Spleen (tissue), 11 donors: Measurements from ENCODE around the gene CFAP91. TPM values are rescaled to one million over a fixed set of nuclear protein-coding genes. Genes with fewer than 3 reads are reported as not detected.
A peak's percentile ranks its signal among the peaks of the same experiment; 100 is the strongest.

ENCODE experiments used
- DNase-seq: peaks from one replicate; pipeline ENCODE4 v3.0.0-alpha.2; 2020
- H3K27ac ChIP-seq, 8 donors: fragments of 200-600 bp; sonication (generic) in 7 of 8; 1 replicate in 4 of 8; 2 replicates in 4 of 8; pipeline versions ENCODE4 v1.5.0 to v1.8.0; 2016 to 2021; ENCODE audit warnings: inconsistent platforms in 4 of 8, mild to moderate bottlenecking in 4 of 8, moderate library complexity in 1 of 8
- H3K27me3 ChIP-seq, 7 donors: fragments of 200-600 bp; sonication (generic) in 6 of 7; replicated peaks in 1 of 7; 1 replicate in 4 of 7; 2 replicates in 3 of 7; pipeline versions ENCODE4 v1.5.0 to v1.8.0; 2016 to 2021; ENCODE audit warnings: inconsistent platforms in 3 of 7, mild to moderate bottlenecking in 1 of 7
- H3K36me3 ChIP-seq, 6 donors: fragments of 200-600 bp; sonication (generic) in 5 of 6; 1 replicate in 4 of 6; 2 replicates in 2 of 6; pipeline versions ENCODE4 v1.5.0 to v1.8.0; 2016 to 2021; ENCODE audit warnings: inconsistent platforms in 2 of 6
- H3K4me1 ChIP-seq, 6 donors: fragments of 200-600 bp; sonication (generic) in 5 of 6; 1 replicate in 3 of 6; 2 replicates in 3 of 6; pipeline versions ENCODE4 v1.5.0 to v1.8.0; 2016 to 2021; ENCODE audit warnings: inconsistent platforms in 3 of 6
- H3K4me3 ChIP-seq, 8 donors: fragments of 200-600 bp; sonication (generic) in 7 of 8; 1 replicate in 4 of 8; 2 replicates in 4 of 8; pipeline versions ENCODE4 v1.5.0 to v1.8.0; 2016 to 2021; ENCODE audit warnings: inconsistent platforms in 4 of 8, mild to moderate bottlenecking in 4 of 8, moderate library complexity in 2 of 8
- H3K9me3 ChIP-seq, 8 donors: fragments of 200-600 bp; sonication (generic) in 7 of 8; 1 replicate in 4 of 8; 2 replicates in 4 of 8; pipeline versions ENCODE4 v1.5.0 to v1.8.0; 2016 to 2021; ENCODE audit warnings: inconsistent platforms in 4 of 8
- POLR2A ChIP-seq, 3 donors: fragments of 450-650 bp; IDR thresholded peaks; one replicate each; pipeline ENCODE4 v1.5.1; 2017; ENCODE audit warnings: antibody characterized with exemption in 3 of 3, mild to moderate bottlenecking in 1 of 3
- POLR2AphosphoS5 ChIP-seq, 3 donors: sonication (generic); formaldehyde crosslinking; IDR thresholded peaks; one replicate each; pipeline ENCODE4 v1.5.1; 2017; ENCODE audit warnings: antibody characterized with exemption in 3 of 3
- WGBS, 5 donors: extraction: QIAGEN DNeasy Blood & Tissue Kit in 3 of 5; methylation state at CpG; one replicate each; pipeline versions ENCODE4 v1.1.5 to v1.1.7; 2013 to 2018; 5-methylcytosine and 5-hydroxymethylcytosine counted together
- intact Hi-C: fragments of 100-400 bp; cut with DNase I; formaldehyde crosslinking; loops from one replicate; pipeline ENCODE4 v1.15.0; 2023; ENCODE audit warnings: low total_unique reads
- polyA plus RNA-seq, 3 donors: library from polyadenylated mRNA; stranded (reverse); fragments of 200-250 nt; gene quantifications; one replicate each; pipeline ENCODE4 v1.2.1, GENCODE V29; 2013
- total RNA-seq, 7 donors: library from RNA; depleted of rRNA in 3 of 7; stranded (reverse); fragments of >200 nt in 3 of 7; fragmentation: NEBNext Ultra II Directional in 4 of 7; extraction: Animal tissue kit (Norgen Biotek cat#: 25700) in 4 of 7; gene quantifications; one replicate each; pipeline versions ENCODE4 v1.1.0 to v1.2.1, GENCODE V29; 2016 to 2021
- TF ChIP-seq, protein P1 (sequence below), 11 experiments: fragments of 200-600 bp in 7 of 11; fragments of 450-650 bp in 4 of 11; sonication (generic) in 4 of 11; IDR thresholded peaks in 8 of 11; conservative IDR thresholded peaks in 3 of 11; 1 replicate in 7 of 11; 2 replicates in 4 of 11; pipeline versions ENCODE4 v1.4.0 to v1.8.0; 2016 to 2021; ENCODE audit warnings: antibody characterized with exemption in 11 of 11, inconsistent platforms in 4 of 11, mild to moderate bottlenecking in 1 of 11
- donor health status: healthy with polysubstance abuse.
- donor health status: DM: no; HTN: no; CAD: no; lungs with moderate emphysema.
- donor health status: DM: no; HTN: no; CAD: no.
- donor health status: Bipolar disorder and iron deficiency.
- donor health status: healthy.
- donor health status: DM: no; HTN: no; CAD: no.
- donor health status: DM: yes; HTN: yes; CAD: no.

Gene CFAP91
- total and polyA plus RNA-seq, 10 donors: 11.0 to 141 (median 53.2) TPM

- Histone ChIP-seq H3K4me1 (no peaks in the 10 kb centered on the region), H3K27me3 (no peaks in the 10 kb centered on the region), H3K4me3 (no peak overlapping the region), H3K27ac (no peak overlapping the region), H3K36me3 (no peaks in the 10 kb centered on the region), H3K9me3 (peaks cover 0 to 3% (median 0%) of the 10 kb centered on the region in 8 donors)
- TF ChIP-seq POLR2AphosphoS5 (IDR thresholded peaks at IDR 0.05) (no peak), POLR2A (IDR thresholded peaks at IDR 0.05) (no peak)
- TF ChIP-seq, protein P1, sequence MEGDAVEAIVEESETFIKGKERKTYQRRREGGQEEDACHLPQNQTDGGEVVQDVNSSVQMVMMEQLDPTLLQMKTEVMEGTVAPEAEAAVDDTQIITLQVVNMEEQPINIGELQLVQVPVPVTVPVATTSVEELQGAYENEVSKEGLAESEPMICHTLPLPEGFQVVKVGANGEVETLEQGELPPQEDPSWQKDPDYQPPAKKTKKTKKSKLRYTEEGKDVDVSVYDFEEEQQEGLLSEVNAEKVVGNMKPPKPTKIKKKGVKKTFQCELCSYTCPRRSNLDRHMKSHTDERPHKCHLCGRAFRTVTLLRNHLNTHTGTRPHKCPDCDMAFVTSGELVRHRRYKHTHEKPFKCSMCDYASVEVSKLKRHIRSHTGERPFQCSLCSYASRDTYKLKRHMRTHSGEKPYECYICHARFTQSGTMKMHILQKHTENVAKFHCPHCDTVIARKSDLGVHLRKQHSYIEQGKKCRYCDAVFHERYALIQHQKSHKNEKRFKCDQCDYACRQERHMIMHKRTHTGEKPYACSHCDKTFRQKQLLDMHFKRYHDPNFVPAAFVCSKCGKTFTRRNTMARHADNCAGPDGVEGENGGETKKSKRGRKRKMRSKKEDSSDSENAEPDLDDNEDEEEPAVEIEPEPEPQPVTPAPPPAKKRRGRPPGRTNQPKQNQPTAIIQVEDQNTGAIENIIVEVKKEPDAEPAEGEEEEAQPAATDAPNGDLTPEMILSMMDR (IDR thresholded peaks at IDR 0.05 in 8 of 11, conservative IDR thresholded peaks at IDR 0.05 in 3 of 11): peak in 8 of 11 experiments; percentile 29 to 66 (median 46)
- no peak for DNase-seq
- intact Hi-C loops: no loop called here
- 52 to 60% (median 55%) methylated on average over 4 of the region's 4 CpGs for WGBS, 5 donors
Measured at GRCh38 chr3:119690043-119690656, 12.7 kb upstream of the CFAP91 start.

DNA sequence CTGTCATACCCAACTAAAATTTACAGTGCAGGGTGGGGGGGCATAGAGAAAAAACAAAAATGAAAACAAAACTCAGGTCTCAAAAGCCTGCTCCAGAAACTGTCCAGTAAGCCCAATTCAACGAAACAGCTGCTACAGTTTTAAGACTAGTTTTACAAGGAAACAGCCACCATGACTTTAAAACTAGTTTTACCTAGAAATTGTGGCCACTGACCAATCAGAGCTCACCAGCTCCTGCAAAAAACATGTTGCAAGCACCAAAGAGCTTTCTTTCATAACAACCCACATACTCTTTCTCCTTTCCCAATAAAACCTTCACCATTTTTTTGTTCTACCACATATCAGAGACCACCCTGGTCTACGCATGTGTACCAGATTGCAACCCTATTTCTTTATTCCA is 7.3 kb upstream of the CFAP91 start:
- no peak overlapping the region for H3K27ac ChIP-seq
- H3K9me3 ChIP-seq: no peaks in the 10 kb centered on the region
- no peaks in the 10 kb centered on the region for H3K36me3 ChIP-seq
- peaks cover 0 to 8% (median 7%) of the 10 kb centered on the region in 6 donors for H3K4me1 ChIP-seq
- H3K27me3 ChIP-seq: no peaks in the 10 kb centered on the region
- WGBS, 5 donors: 88 to 98% (median 91%) methylated on average over 2 of the region's 2 CpGs
- intact Hi-C loops: no loop called here
- no peak overlapping the region for H3K4me3 ChIP-seq
- DNase-seq: no peak
- TF ChIP-seq POLR2AphosphoS5 (IDR thresholded peaks at IDR 0.05) (no peak), POLR2A (IDR thresholded peaks at IDR 0.05) (no peak)
- TF ChIP-seq, protein P1 (IDR thresholded peaks at IDR 0.05 in 8 of 11, conservative IDR thresholded peaks at IDR 0.05 in 3 of 11): no peak

- Histone ChIP-seq H3K36me3 (no peaks in the 10 kb centered on the region), H3K4me1 (peaks cover 7 to 27% (median 19%) of the 10 kb centered on the region in 6 donors), H3K27me3 (no peaks in the 10 kb centered on the region), H3K9me3 (no peaks in the 10 kb centered on the region), H3K27ac (no peak overlapping the region), H3K4me3 (no peak overlapping the region)
- WGBS, 5 donors: 65 to 84% (median 76%) methylated on average over 5 of the region's 5 CpGs
- TF ChIP-seq POLR2AphosphoS5 (IDR thresholded peaks at IDR 0.05) (no peak), POLR2A (IDR thresholded peaks at IDR 0.05) (no peak)
- TF ChIP-seq, protein P1 (IDR thresholded peaks at IDR 0.05 in 8 of 11, conservative IDR thresholded peaks at IDR 0.05 in 3 of 11): no peak
- intact Hi-C loops: no loop called here
- no peak for DNase-seq
Measured at GRCh38 chr3:119697394-119697793, 5.4 kb upstream of the CFAP91 start.

DNA sequence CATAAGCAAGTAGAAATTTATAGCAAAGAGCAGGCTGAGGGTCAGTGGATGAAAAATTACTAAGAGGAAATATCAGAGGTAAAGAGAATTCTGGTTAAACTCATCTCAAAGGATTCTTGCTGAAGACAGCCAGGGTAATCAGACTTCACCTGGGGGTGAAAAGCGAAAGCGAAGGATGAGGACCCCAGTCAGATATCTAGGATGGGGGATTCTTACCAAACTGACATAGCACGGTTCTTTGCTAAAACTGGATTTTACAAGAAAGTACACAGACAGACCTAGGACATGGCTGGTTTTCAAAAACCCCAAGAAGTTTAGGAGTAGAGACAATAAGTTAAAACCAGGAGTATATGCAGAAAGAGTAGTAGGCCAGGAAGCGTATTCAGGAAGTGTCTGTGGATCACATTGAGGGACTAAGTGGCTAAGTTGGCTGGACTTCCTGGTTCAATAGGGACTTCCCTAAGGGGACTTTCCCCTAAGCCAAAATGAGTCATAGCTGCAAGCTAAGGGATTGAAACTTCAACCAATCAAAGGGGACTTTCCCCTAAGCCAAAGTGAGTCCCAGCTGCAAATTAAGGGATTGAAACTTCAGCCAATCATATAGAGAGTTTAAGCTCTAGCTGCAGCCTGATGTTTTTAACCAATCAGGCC is 2.4 kb upstream of the CFAP91 start:
- DNase-seq: no peak
- 56 to 82% (median 70%) methylated on average over 4 of the region's 4 CpGs for WGBS, 5 donors
- Histone ChIP-seq H3K9me3 (no peaks in the 10 kb centered on the region), H3K27ac (peak overlapping the region in 7 of 8 donors; percentile 9 to 76 (median 40)), H3K4me1 (peaks cover 7 to 41% (median 28%) of the 10 kb centered on the region in 6 donors), H3K36me3 (no peaks in the 10 kb centered on the region), H3K27me3 (no peaks in the 10 kb centered on the region), H3K4me3 (no peak overlapping the region)
- intact Hi-C loops: no loop called here
- TF ChIP-seq, protein P1 (IDR thresholded peaks at IDR 0.05 in 8 of 11, conservative IDR thresholded peaks at IDR 0.05 in 3 of 11): no peak
- TF ChIP-seq POLR2AphosphoS5 (IDR thresholded peaks at IDR 0.05): peak in 1 of 3 donors; percentile 71
- TF ChIP-seq POLR2A (IDR thresholded peaks at IDR 0.05): no peak
